DMS53 (cell line): ENCODE data around the gene RAB4A.
"Not testable (repeated sequence)": the region's sequence is repeated elsewhere in the genome, so short reads cannot be mapped to it uniquely, and the experiment has no call there.

ENCODE experiments used
- DNase-seq: peaks from one replicate; lab custom pipeline; 2025; lab: John Stamatoyannopoulos, UW

Gene RAB4A

GRCh38 chr1:229272164-229273158 is 1.6 kb downstream of the RAB4A start:
- DNase-seq: peak; percentile 18

- peak; percentile 75 for DNase-seq
Measured at GRCh38 chr1:229273507-229274232, 2.8 kb downstream of the RAB4A start.

GRCh38 chr1:229275005-229275404 is 4.1 kb downstream of the RAB4A start:
- no peak for DNase-seq

- DNase-seq: no peak
Measured at GRCh38 chr1:229278120-229278741, 7.3 kb downstream of the RAB4A start.

- no peak for DNase-seq
Measured at GRCh38 chr1:229279242-229279641, 8.3 kb downstream of the RAB4A start.

- DNase-seq: no peak
Measured at GRCh38 chr1:229280037-229280828, 9.3 kb downstream of the RAB4A start.

- DNase-seq: no peak
Measured at GRCh38 chr1:229280921-229281320, 10.0 kb downstream of the RAB4A start.

GRCh38 chr1:229281339-229281926 is 10.5 kb downstream of the RAB4A start:
- no peak for DNase-seq

GRCh38 chr1:229282295-229282823 is 11.4 kb downstream of the RAB4A start:
- no peak for DNase-seq

GRCh38 chr1:229283183-229283611 is 12.3 kb downstream of the RAB4A start:
- no peak for DNase-seq

- no peak for DNase-seq
Measured at GRCh38 chr1:229284887-229285286, 14.0 kb downstream of the RAB4A start.

GRCh38 chr1:229285440-229285839 is 14.5 kb downstream of the RAB4A start:
- DNase-seq: no peak

GRCh38 chr1:229286099-229286766 is 15.3 kb downstream of the RAB4A start:
- DNase-seq: no peak

GRCh38 chr1:229287267-229287666 is 16.4 kb downstream of the RAB4A start:
- no peak for DNase-seq

GRCh38 chr1:229288516-229288915 is 17.6 kb downstream of the RAB4A start:
- no peak for DNase-seq

- DNase-seq: not testable (repeated sequence)
Measured at GRCh38 chr1:229291686-229292085, 20.8 kb downstream of the RAB4A start.

GRCh38 chr1:229293528-229294204 is 22.8 kb downstream of the RAB4A start:
- DNase-seq: no peak

- no peak for DNase-seq
Measured at GRCh38 chr1:229295745-229296144, 24.8 kb downstream of the RAB4A start.

GRCh38 chr1:229296541-229296941 is 25.6 kb downstream of the RAB4A start:
- no peak for DNase-seq

- no peak for DNase-seq
Measured at GRCh38 chr1:229297746-229298145, 26.8 kb downstream of the RAB4A start.
